ENCODE data around the gene MRPL3.
A peak's percentile ranks its signal among the peaks of the same experiment; 100 is the strongest.
"Not testable (repeated sequence)": the region's sequence is repeated elsewhere in the genome, so short reads cannot be mapped to it uniquely, and the experiment has no call there.

MRPL3 gene

GRCh38 chr3:131494706-131495105, 8.1 kb downstream of the MRPL3 start:
- DNase-seq (ENCODE audit: low read depth in 2 of 2): no peak

- DNase-seq (ENCODE audit: low read depth in 2 of 2): no peak
These were observed 11.0 kb downstream of the MRPL3 start for GRCh38 chr3:131491775-131492174.

GRCh38 chr3:131491084-131491483, 11.7 kb downstream of the MRPL3 start:
- DNase-seq (ENCODE audit: low read depth in 2 of 2): no peak

GRCh38 chr3:131486545-131486944, 16.2 kb downstream of the MRPL3 start:
- not testable (repeated sequence) for DNase-seq (ENCODE audit: low read depth in 2 of 2)

GRCh38 chr3:131485119-131485518, 17.7 kb downstream of the MRPL3 start:
- no peak for DNase-seq (ENCODE audit: low read depth in 2 of 2)

GRCh38 chr3:131484496-131485111, 18.2 kb downstream of the MRPL3 start:
- no peak for DNase-seq (ENCODE audit: low read depth in 2 of 2)

GRCh38 chr3:131480116-131480515, 22.7 kb downstream of the MRPL3 start:
- no peak for DNase-seq (ENCODE audit: low read depth in 2 of 2)

- DNase-seq (ENCODE audit: low read depth in 2 of 2): no peak
These were observed 25.0 kb downstream of the MRPL3 start for GRCh38 chr3:131477813-131478212.

- DNase-seq (ENCODE audit: low read depth in 2 of 2): no peak
These were observed 28.7 kb downstream of the MRPL3 start for GRCh38 chr3:131474115-131474514.

- no peak for DNase-seq (ENCODE audit: low read depth in 2 of 2)
These were observed 32.4 kb downstream of the MRPL3 start for GRCh38 chr3:131470377-131470776.

GRCh38 chr3:131458653-131459052, 44.1 kb downstream of the MRPL3 start:
- DNase-seq (ENCODE audit: low read depth in 2 of 2): no peak

GRCh38 chr3:131457220-131457619, 45.6 kb downstream of the MRPL3 start:
- no peak for DNase-seq (ENCODE audit: low read depth in 2 of 2)

- DNase-seq (ENCODE audit: low read depth in 2 of 2): peak; percentile 3 to 18
These were observed 48.3 kb downstream of the MRPL3 start for GRCh38 chr3:131454501-131454900.

GRCh38 chr3:131453533-131453932, 49.2 kb downstream of the MRPL3 start:
- DNase-seq (ENCODE audit: low read depth in 2 of 2): no peak

- DNase-seq (ENCODE audit: low read depth in 2 of 2): no peak
These were observed 55.4 kb downstream of the MRPL3 start for GRCh38 chr3:131447349-131447748.

- no peak for DNase-seq (ENCODE audit: low read depth in 2 of 2)
These were observed 58.6 kb downstream of the MRPL3 start for GRCh38 chr3:131444180-131444579.

- no peak for DNase-seq (ENCODE audit: low read depth in 2 of 2)
These were observed 63.7 kb downstream of the MRPL3 start for GRCh38 chr3:131439084-131439483.

GRCh38 chr3:131435000-131435399, 67.8 kb downstream of the MRPL3 start:
- no peak for DNase-seq (ENCODE audit: low read depth in 2 of 2)

GRCh38 chr3:131432441-131432840, 70.3 kb downstream of the MRPL3 start:
- no peak for DNase-seq (ENCODE audit: low read depth in 2 of 2)

GRCh38 chr3:131431754-131432153, 71.0 kb downstream of the MRPL3 start:
- DNase-seq (ENCODE audit: low read depth in 2 of 2): no peak

GRCh38 chr3:131427226-131427625, 75.5 kb downstream of the MRPL3 start:
- no peak for DNase-seq (ENCODE audit: low read depth in 2 of 2)

GRCh38 chr3:131421957-131422498, 80.7 kb downstream of the MRPL3 start:
- no peak for DNase-seq (ENCODE audit: low read depth in 2 of 2)

GRCh38 chr3:131421301-131421700, 81.5 kb downstream of the MRPL3 start:
- no peak for DNase-seq (ENCODE audit: low read depth in 2 of 2)

GRCh38 chr3:131417751-131418150, 85.0 kb downstream of the MRPL3 start:
- DNase-seq (ENCODE audit: low read depth in 2 of 2): no peak
